Neutrophil (primary cell): ENCODE measurements around the gene WSCD1.

Experiments
- H3K27ac ChIP-seq: fragments of 200-600 bp; sonication (generic); 2 replicates; pipeline ENCODE4 v1.5.1; 2016; ENCODE audit warnings: mild to moderate bottlenecking, moderate library complexity
- H3K27me3 ChIP-seq: fragments of 200-600 bp; sonication (generic); 2 replicates; pipeline ENCODE4 v1.6.0; 2016; ENCODE audit warnings: mild to moderate bottlenecking
- H3K36me3 ChIP-seq: fragments of 200-600 bp; sonication (generic); 2 replicates; pipeline ENCODE4 v1.5.1; 2017
- H3K4me1 ChIP-seq, 2 experiments: fragments of 200-600 bp in 1 of 2; sonication (generic) in 1 of 2; 1 replicate in 1 of 2; 2 replicates in 1 of 2; pipeline versions ENCODE4 v1.5.1 to v1.6.1; 2013 to 2016; ENCODE audit warnings: low read depth in 1 of 2, low read length in 1 of 2, mild to moderate bottlenecking in 1 of 2, moderate library complexity in 1 of 2; ENCODE audit not compliant: control insufficient read depth in 1 of 2, insufficient read depth in 1 of 2
- H3K4me3 ChIP-seq, 2 experiments: fragments of 200-600 bp in 1 of 2; sonication (generic) in 1 of 2; 1 replicate in 1 of 2; 2 replicates in 1 of 2; pipeline ENCODE4 v1.5.1; 2013 to 2016; ENCODE audit warnings: low read depth in 1 of 2, low read length in 1 of 2, mild to moderate bottlenecking in 1 of 2, moderate library complexity in 1 of 2
- H3K9me3 ChIP-seq: fragments of 200-600 bp; sonication (generic); 2 replicates; pipeline ENCODE4 v1.5.1; 2016
- CTCF ChIP-seq: fragments of 200-600 bp; sonication (generic); IDR thresholded peaks from 2 replicates; pipeline ENCODE4 v1.5.1; 2016; ENCODE audit warnings: antibody characterized with exemption

The WSCD1 gene

GRCh38 chr17:6085812-6086211 lies 15.6 kb downstream of the WSCD1 start:
- no peak overlapping the region for H3K4me3 ChIP-seq
- no peak for TF ChIP-seq CTCF
- H3K9me3 ChIP-seq = no peaks in the 10 kb centered on the region
- no peak overlapping the region for H3K27ac ChIP-seq
- no peaks in the 10 kb centered on the region for H3K27me3 ChIP-seq
- no peaks in the 10 kb centered on the region for H3K4me1 ChIP-seq
- no peaks in the 10 kb centered on the region for H3K36me3 ChIP-seq

GRCh38 chr17:6086603-6087400 lies 16.6 kb downstream of the WSCD1 start:
- TF ChIP-seq CTCF = no peak
- Histone ChIP-seq H3K4me1 (no peaks in the 10 kb centered on the region), H3K27ac (no peak overlapping the region), H3K9me3 (no peaks in the 10 kb centered on the region), H3K36me3 (no peaks in the 10 kb centered on the region), H3K27me3 (no peaks in the 10 kb centered on the region), H3K4me3 (no peak overlapping the region)

- no peaks in the 10 kb centered on the region for H3K9me3 ChIP-seq
- no peaks in the 10 kb centered on the region for H3K4me1 ChIP-seq
- H3K27ac ChIP-seq = no peak overlapping the region
- no peaks in the 10 kb centered on the region for H3K27me3 ChIP-seq
- H3K36me3 ChIP-seq = no peaks in the 10 kb centered on the region
- no peak for TF ChIP-seq CTCF
- no peak overlapping the region for H3K4me3 ChIP-seq
These were observed 18.0 kb downstream of the WSCD1 start for GRCh38 chr17:6088141-6088540.

- Histone ChIP-seq H3K36me3 (no peaks in the 10 kb centered on the region), H3K9me3 (no peaks in the 10 kb centered on the region), H3K27ac (no peak overlapping the region), H3K4me1 (no peaks in the 10 kb centered on the region), H3K4me3 (no peak overlapping the region), H3K27me3 (no peaks in the 10 kb centered on the region)
- TF ChIP-seq CTCF = no peak
These were observed 20.1 kb downstream of the WSCD1 start for GRCh38 chr17:6090253-6090652.

- Histone ChIP-seq H3K27ac (no peak overlapping the region), H3K4me1 (no peaks in the 10 kb centered on the region), H3K27me3 (no peaks in the 10 kb centered on the region), H3K36me3 (no peaks in the 10 kb centered on the region), H3K9me3 (no peaks in the 10 kb centered on the region), H3K4me3 (no peak overlapping the region)
- no peak for TF ChIP-seq CTCF
These were observed 22.2 kb downstream of the WSCD1 start for GRCh38 chr17:6092182-6092902.
